ENCODE measurements around the gene MAD1L1.

MAD1L1 gene

GRCh38 chr7:2141651-2142050 is 91.1 kb downstream of the MAD1L1 start:
- no peak overlapping the region for H3K4me3 ChIP-seq (ENCODE audit: insufficient read depth, low read depth, low read length, poor library complexity, severe bottlenecking)
- no peak for DNase-seq
- H3K27me3 ChIP-seq (replicated peaks; ENCODE audit: control insufficient read depth, insufficient read depth, low read length, poor library complexity, severe bottlenecking): no peaks in the 10 kb centered on the region
- no peaks in the 10 kb centered on the region for H3K9me3 ChIP-seq (ENCODE audit: control insufficient read depth, low read length)
- no peak overlapping the region for H3K27ac ChIP-seq (ENCODE audit: insufficient read depth, low read length, poor library complexity, severe bottlenecking)
- peaks cover 19% of the 10 kb centered on the region for H3K36me3 ChIP-seq (ENCODE audit: control insufficient read depth, insufficient read depth, low read length)
- H3K4me1 ChIP-seq (ENCODE audit: control insufficient read depth, insufficient read depth, low read length, poor library complexity, severe bottlenecking): no peaks in the 10 kb centered on the region

GRCh38 chr7:2141021-2141410 is 91.7 kb downstream of the MAD1L1 start:
- H3K9me3 ChIP-seq (ENCODE audit: control insufficient read depth, low read length): no peaks in the 10 kb centered on the region
- no peak overlapping the region for H3K4me3 ChIP-seq (ENCODE audit: insufficient read depth, low read depth, low read length, poor library complexity, severe bottlenecking)
- no peak for DNase-seq
- H3K36me3 ChIP-seq (ENCODE audit: control insufficient read depth, insufficient read depth, low read length): peaks cover 15% of the 10 kb centered on the region
- no peaks in the 10 kb centered on the region for H3K4me1 ChIP-seq (ENCODE audit: control insufficient read depth, insufficient read depth, low read length, poor library complexity, severe bottlenecking)
- no peaks in the 10 kb centered on the region for H3K27me3 ChIP-seq (replicated peaks; ENCODE audit: control insufficient read depth, insufficient read depth, low read length, poor library complexity, severe bottlenecking)
- no peak overlapping the region for H3K27ac ChIP-seq (ENCODE audit: insufficient read depth, low read length, poor library complexity, severe bottlenecking)

- DNase-seq: no peak
- H3K4me1 ChIP-seq (ENCODE audit: control insufficient read depth, insufficient read depth, low read length, poor library complexity, severe bottlenecking): no peaks in the 10 kb centered on the region
- no peak overlapping the region for H3K27ac ChIP-seq (ENCODE audit: insufficient read depth, low read length, poor library complexity, severe bottlenecking)
- no peak overlapping the region for H3K4me3 ChIP-seq (ENCODE audit: insufficient read depth, low read depth, low read length, poor library complexity, severe bottlenecking)
- H3K27me3 ChIP-seq (replicated peaks; ENCODE audit: control insufficient read depth, insufficient read depth, low read length, poor library complexity, severe bottlenecking): no peaks in the 10 kb centered on the region
- no peaks in the 10 kb centered on the region for H3K9me3 ChIP-seq (ENCODE audit: control insufficient read depth, low read length)
- H3K36me3 ChIP-seq (ENCODE audit: control insufficient read depth, insufficient read depth, low read length): peaks cover 9% of the 10 kb centered on the region
Measured at GRCh38 chr7:2140216-2141020, 92.3 kb downstream of the MAD1L1 start.

- Histone ChIP-seq H3K36me3 (ENCODE audit: control insufficient read depth, insufficient read depth, low read length) (peaks cover 5% of the 10 kb centered on the region), H3K27ac (ENCODE audit: insufficient read depth, low read length, poor library complexity, severe bottlenecking) (no peak overlapping the region)
- no peak for DNase-seq
Measured at GRCh38 chr7:2139004-2139699, 93.6 kb downstream of the MAD1L1 start.

GRCh38 chr7:2138146-2138765 is 94.5 kb downstream of the MAD1L1 start:
- no peak overlapping the region for H3K27ac ChIP-seq (ENCODE audit: insufficient read depth, low read length, poor library complexity, severe bottlenecking)
- no peak for DNase-seq

More at GRCh38 chr7:2139004-2139699, 93.6 kb downstream of the MAD1L1 start:
- H3K27me3 ChIP-seq (replicated peaks; ENCODE audit: control insufficient read depth, insufficient read depth, low read length, poor library complexity, severe bottlenecking): no peaks in the 10 kb centered on the region
- H3K4me1 ChIP-seq (ENCODE audit: control insufficient read depth, insufficient read depth, low read length, poor library complexity, severe bottlenecking): no peaks in the 10 kb centered on the region
- H3K4me3 ChIP-seq (ENCODE audit: insufficient read depth, low read depth, low read length, poor library complexity, severe bottlenecking): no peak overlapping the region
- H3K9me3 ChIP-seq (ENCODE audit: control insufficient read depth, low read length): no peaks in the 10 kb centered on the region

GRCh38 chr7:2134740-2135139 is 98.0 kb downstream of the MAD1L1 start:
- no peak for DNase-seq
- no peaks in the 10 kb centered on the region for H3K36me3 ChIP-seq (ENCODE audit: control insufficient read depth, insufficient read depth, low read length)
- H3K4me3 ChIP-seq (ENCODE audit: insufficient read depth, low read depth, low read length, poor library complexity, severe bottlenecking): no peak overlapping the region
- no peaks in the 10 kb centered on the region for H3K4me1 ChIP-seq (ENCODE audit: control insufficient read depth, insufficient read depth, low read length, poor library complexity, severe bottlenecking)
- H3K27me3 ChIP-seq (replicated peaks; ENCODE audit: control insufficient read depth, insufficient read depth, low read length, poor library complexity, severe bottlenecking): no peaks in the 10 kb centered on the region
- H3K27ac ChIP-seq (ENCODE audit: insufficient read depth, low read length, poor library complexity, severe bottlenecking): no peak overlapping the region
- H3K9me3 ChIP-seq (ENCODE audit: control insufficient read depth, low read length): no peaks in the 10 kb centered on the region

More at GRCh38 chr7:2138146-2138765, 94.5 kb downstream of the MAD1L1 start:
- Histone ChIP-seq H3K4me3 (ENCODE audit: insufficient read depth, low read depth, low read length, poor library complexity, severe bottlenecking) (no peak overlapping the region), H3K36me3 (ENCODE audit: control insufficient read depth, insufficient read depth, low read length) (peaks cover 5% of the 10 kb centered on the region), H3K9me3 (ENCODE audit: control insufficient read depth, low read length) (no peaks in the 10 kb centered on the region), H3K27me3 (replicated peaks; ENCODE audit: control insufficient read depth, insufficient read depth, low read length, poor library complexity, severe bottlenecking) (no peaks in the 10 kb centered on the region), H3K4me1 (ENCODE audit: control insufficient read depth, insufficient read depth, low read length, poor library complexity, severe bottlenecking) (no peaks in the 10 kb centered on the region)

GRCh38 chr7:2132243-2132642 is 100.5 kb downstream of the MAD1L1 start:
- no peaks in the 10 kb centered on the region for H3K36me3 ChIP-seq (ENCODE audit: control insufficient read depth, insufficient read depth, low read length)
- H3K27ac ChIP-seq (ENCODE audit: insufficient read depth, low read length, poor library complexity, severe bottlenecking): no peak overlapping the region
- no peak for DNase-seq
- H3K4me1 ChIP-seq (ENCODE audit: control insufficient read depth, insufficient read depth, low read length, poor library complexity, severe bottlenecking): no peaks in the 10 kb centered on the region
- H3K4me3 ChIP-seq (ENCODE audit: insufficient read depth, low read depth, low read length, poor library complexity, severe bottlenecking): no peak overlapping the region
- H3K9me3 ChIP-seq (ENCODE audit: control insufficient read depth, low read length): no peaks in the 10 kb centered on the region
- H3K27me3 ChIP-seq (replicated peaks; ENCODE audit: control insufficient read depth, insufficient read depth, low read length, poor library complexity, severe bottlenecking): no peaks in the 10 kb centered on the region

GRCh38 chr7:2131800-2132199 is 100.9 kb downstream of the MAD1L1 start:
- no peak overlapping the region for H3K4me3 ChIP-seq (ENCODE audit: insufficient read depth, low read depth, low read length, poor library complexity, severe bottlenecking)
- no peaks in the 10 kb centered on the region for H3K4me1 ChIP-seq (ENCODE audit: control insufficient read depth, insufficient read depth, low read length, poor library complexity, severe bottlenecking)
- no peaks in the 10 kb centered on the region for H3K27me3 ChIP-seq (replicated peaks; ENCODE audit: control insufficient read depth, insufficient read depth, low read length, poor library complexity, severe bottlenecking)
- no peak overlapping the region for H3K27ac ChIP-seq (ENCODE audit: insufficient read depth, low read length, poor library complexity, severe bottlenecking)
- no peak for DNase-seq
- H3K36me3 ChIP-seq (ENCODE audit: control insufficient read depth, insufficient read depth, low read length): no peaks in the 10 kb centered on the region
- H3K9me3 ChIP-seq (ENCODE audit: control insufficient read depth, low read length): no peaks in the 10 kb centered on the region

GRCh38 chr7:2131341-2131740 is 101.4 kb downstream of the MAD1L1 start:
- no peak for DNase-seq
- Histone ChIP-seq H3K27ac (ENCODE audit: insufficient read depth, low read length, poor library complexity, severe bottlenecking) (no peak overlapping the region), H3K4me3 (ENCODE audit: insufficient read depth, low read depth, low read length, poor library complexity, severe bottlenecking) (no peak overlapping the region), H3K27me3 (replicated peaks; ENCODE audit: control insufficient read depth, insufficient read depth, low read length, poor library complexity, severe bottlenecking) (no peaks in the 10 kb centered on the region), H3K9me3 (ENCODE audit: control insufficient read depth, low read length) (no peaks in the 10 kb centered on the region), H3K36me3 (ENCODE audit: control insufficient read depth, insufficient read depth, low read length) (no peaks in the 10 kb centered on the region), H3K4me1 (ENCODE audit: control insufficient read depth, insufficient read depth, low read length, poor library complexity, severe bottlenecking) (no peaks in the 10 kb centered on the region)

- Histone ChIP-seq H3K4me1 (ENCODE audit: control insufficient read depth, insufficient read depth, low read length, poor library complexity, severe bottlenecking) (no peaks in the 10 kb centered on the region), H3K9me3 (ENCODE audit: control insufficient read depth, low read length) (no peaks in the 10 kb centered on the region), H3K4me3 (ENCODE audit: insufficient read depth, low read depth, low read length, poor library complexity, severe bottlenecking) (no peak overlapping the region), H3K27me3 (replicated peaks; ENCODE audit: control insufficient read depth, insufficient read depth, low read length, poor library complexity, severe bottlenecking) (no peaks in the 10 kb centered on the region), H3K36me3 (ENCODE audit: control insufficient read depth, insufficient read depth, low read length) (no peaks in the 10 kb centered on the region), H3K27ac (ENCODE audit: insufficient read depth, low read length, poor library complexity, severe bottlenecking) (no peak overlapping the region)
- DNase-seq: no peak
Measured at GRCh38 chr7:2130096-2130375, 102.7 kb downstream of the MAD1L1 start.

Measured in effector memory CD4-positive, alpha-beta T cell (primary cell).